ENCODE results near the gene APH1A.

- TF ChIP-seq CTCF (IDR thresholded peaks at IDR 0.05), result no peak
- TF ChIP-seq POLR2A (IDR thresholded peaks at IDR 0.05), result peak; percentile 46
- TF ChIP-seq POLR2AphosphoS5 (IDR thresholded peaks at IDR 0.05), result peak; percentile 84 to 91 (median 90)
These were observed at the start of gene APH1A for GRCh38 chr1:150268705-150269403.

All from breast epithelium (tissue), 3 donors.